NB4 (cell line): ENCODE measurements around the gene VPS9D1.
"Not testable (repeated sequence)": the region's sequence is repeated elsewhere in the genome, so short reads cannot be mapped to it uniquely, and the experiment has no call there.

Source experiments
- DNase-seq: peaks from one replicate; pipeline ENCODE4 v3.0.0; 2010; ENCODE audit warnings: low read depth
- H3K4me3 ChIP-seq: one replicate; pipeline ENCODE4 v1.5.1; 2011; ENCODE audit warnings: mild to moderate bottlenecking, low read depth, low read length, moderate library complexity
- CTCF ChIP-seq: IDR thresholded peaks from one replicate; pipeline ENCODE4 v1.5.1; 2012; ENCODE audit warnings: low read depth, low read length
- MAX ChIP-seq: IDR thresholded peaks from 2 replicates; pipeline ENCODE4 v1.6.1; 2011; ENCODE audit warnings: low read depth, low read length
- MYC ChIP-seq: IDR thresholded peaks from 2 replicates; pipeline ENCODE4 v1.6.1; 2011; ENCODE audit warnings: low read depth, low read length
- POLR2A ChIP-seq: IDR thresholded peaks from 2 replicates; pipeline ENCODE4 v1.6.1; 2011; ENCODE audit warnings: mild to moderate bottlenecking; ENCODE audit not compliant: insufficient read length; ENCODE audit errors: extremely low read depth

VPS9D1 gene

GRCh38 chr16:89687092-89687940 is 33.4 kb downstream of the VPS9D1 start:
- no peak for TF ChIP-seq CTCF
- TF ChIP-seq MAX, result peak; percentile 93
- peak overlapping the region; percentile 89 for H3K4me3 ChIP-seq
- no peak for DNase-seq

DNA sequence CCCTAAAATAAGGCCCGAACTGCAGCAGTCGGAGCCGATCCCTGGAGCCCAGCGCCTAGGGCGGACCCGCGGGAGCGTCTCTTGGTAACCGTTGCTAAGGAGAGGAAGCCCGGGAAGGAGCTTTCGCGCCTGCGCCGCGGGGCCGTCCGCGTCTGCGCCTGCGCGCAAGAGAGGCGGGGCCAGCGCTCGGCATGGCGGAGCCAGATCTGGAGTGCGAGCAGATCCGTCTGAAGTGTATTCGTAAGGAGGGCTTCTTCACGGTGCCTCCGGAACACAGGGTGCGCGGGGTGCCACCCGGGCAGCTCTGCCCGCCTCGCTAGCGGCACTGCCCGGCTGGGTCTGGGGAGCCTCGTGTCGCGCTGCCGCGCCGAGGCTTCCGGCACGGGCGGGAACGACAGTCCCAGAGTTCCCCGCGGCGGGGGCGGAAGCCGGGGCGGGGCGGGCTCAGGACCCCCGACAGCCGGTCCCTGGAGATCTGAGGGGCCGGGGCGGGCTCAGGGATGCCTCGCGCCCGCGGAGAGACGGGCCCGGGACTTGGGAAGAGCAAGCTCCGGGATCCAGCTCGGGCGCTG is 34.1 kb downstream of the VPS9D1 start, which contains the start of gene CDK10:
TSS of gene CDK10 (plus strand) at position 170 of the 572 bp plus-strand sequence. CDS start at position 192, 22 bp downstream.
- peak; percentile 89 for DNase-seq
- TF ChIP-seq MAX (peak; percentile 79), POLR2A (peak; percentile 96), MYC (peak; percentile 87), CTCF (no peak)
- H3K4me3 ChIP-seq, result peak within 1 kb of the TSS; percentile 89

GRCh38 chr16:89685916-89686315 is 34.8 kb downstream of the VPS9D1 start:
- TF ChIP-seq CTCF, result no peak
- TF ChIP-seq MAX, result no peak
- TF ChIP-seq MYC, result no peak
- TF ChIP-seq POLR2A, result no peak
- DNase-seq, result peak; percentile 36
- H3K4me3 ChIP-seq, result no peak overlapping the region

DNA sequence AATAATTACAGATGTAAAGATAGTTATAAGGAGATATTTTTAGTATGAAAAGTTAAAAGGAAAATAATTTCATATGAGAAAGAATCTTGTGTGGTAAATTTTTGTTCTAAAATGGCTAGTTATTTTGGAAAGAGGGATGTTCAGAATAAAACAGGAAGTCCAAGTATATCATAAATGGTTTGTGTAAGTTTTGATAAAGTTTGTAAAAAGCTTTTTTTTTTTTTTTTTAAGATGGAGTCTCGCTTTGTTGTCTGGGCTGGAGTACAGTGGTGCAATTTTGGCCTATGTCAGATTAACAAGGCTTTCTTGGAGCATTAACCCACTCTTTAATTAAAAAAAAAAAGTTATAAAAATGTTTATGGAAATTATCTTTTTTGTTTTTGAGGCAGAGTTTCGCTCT is 42.4 kb downstream of the VPS9D1 start:
- H3K4me3 ChIP-seq, result no peak overlapping the region
- no peak for DNase-seq

DNA sequence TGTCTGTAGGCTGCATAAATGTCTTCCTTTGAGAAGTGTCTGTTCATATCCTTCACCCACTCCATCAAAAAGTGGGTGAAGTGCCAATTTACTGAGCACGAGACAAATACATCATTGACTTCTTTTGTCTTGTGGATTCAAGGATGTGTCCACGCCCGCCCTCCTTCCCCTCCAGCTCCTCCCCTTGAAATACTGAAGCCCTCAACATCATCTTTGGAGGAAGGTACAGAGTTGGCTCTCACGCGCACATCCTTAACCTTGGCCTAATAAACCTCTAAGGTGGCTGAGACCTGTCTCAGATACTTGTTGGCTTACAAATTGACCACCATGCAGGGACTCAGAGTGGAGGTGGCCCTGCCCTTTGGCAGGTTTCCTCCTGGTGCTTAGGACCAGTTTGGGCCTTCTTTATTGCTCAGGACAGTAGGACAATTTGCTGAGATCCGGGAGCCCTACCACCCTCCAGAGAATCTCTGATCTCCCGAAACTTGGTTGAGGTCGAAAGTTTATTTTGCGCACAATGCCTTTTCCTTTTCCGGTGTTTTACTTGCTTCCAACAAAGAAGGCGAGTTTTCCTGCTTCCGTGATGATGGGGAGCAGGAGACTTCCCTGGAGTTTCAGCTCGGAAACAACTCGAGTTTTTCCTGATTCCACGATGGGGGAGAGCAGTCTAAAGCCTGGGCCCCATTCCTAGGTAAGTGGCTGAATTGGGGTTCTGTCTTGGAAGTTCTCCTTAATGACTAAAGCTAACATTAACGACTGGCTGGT is 48.3 kb downstream of the VPS9D1 start:
- TF ChIP-seq MYC (no peak), POLR2A (no peak), MAX (no peak), CTCF (no peak)
- no peak for DNase-seq
- no peak overlapping the region for H3K4me3 ChIP-seq

More for the DNA sequence above, 42.4 kb downstream of the VPS9D1 start:
- TF ChIP-seq POLR2A, result no peak

DNA sequence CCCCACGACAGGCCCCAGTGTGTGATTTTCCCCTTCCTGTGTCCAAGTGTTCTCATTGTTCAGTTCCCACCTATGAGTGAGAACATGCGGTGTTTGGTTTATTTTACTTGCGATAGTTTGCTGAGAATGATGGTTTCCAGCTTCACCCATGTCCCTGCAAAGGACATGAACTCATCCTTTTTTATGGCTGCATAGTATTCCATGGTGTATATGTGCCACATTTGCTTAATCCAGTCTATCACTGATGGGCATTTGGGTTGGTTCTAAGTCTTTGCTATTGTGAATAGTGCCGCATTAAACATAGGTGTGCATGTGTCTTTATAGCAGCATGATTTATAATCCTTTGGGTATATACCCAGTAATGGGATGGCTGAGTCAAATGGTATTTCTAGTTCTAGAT is 49.1 kb downstream of the VPS9D1 start:
- not testable (repeated sequence) for H3K4me3 ChIP-seq, DNase-seq
